Smooth muscle cell (in vitro differentiated cells): Measurements from ENCODE around the gene ANAPC2. TPM values are rescaled to one million over a fixed set of nuclear protein-coding genes. Genes with fewer than 3 reads are reported as not detected.

Experiments
- DNase-seq: peaks from one replicate; lab custom pipeline; 2025; ENCODE audit not compliant: unreplicated experiment; lab: John Stamatoyannopoulos, UW
- H2AFZ ChIP-seq: fragments of 200-600 bp; sonication (generic); 2 replicates; pipeline ENCODE4 v1.6.0; 2016; ENCODE audit warnings: antibody characterized with exemption, low read depth, mild to moderate bottlenecking
- H3F3A ChIP-seq: fragments of 200-600 bp; sonication (generic); 2 replicates; pipeline ENCODE4 v1.6.0; 2017; ENCODE audit warnings: antibody characterized with exemption, low read depth
- H3K27ac ChIP-seq: fragments of 200-600 bp; sonication (generic); 2 replicates; pipeline ENCODE4 v1.5.1; 2016; ENCODE audit warnings: low read depth, mild to moderate bottlenecking
- H3K27me3 ChIP-seq: fragments of 200-600 bp; sonication (generic); 2 replicates; pipeline ENCODE4 v1.6.1; 2016; ENCODE audit warnings: low read depth, mild to moderate bottlenecking
- H3K36me3 ChIP-seq: fragments of 200-600 bp; sonication (generic); 2 replicates; pipeline ENCODE4 v1.5.1; 2016; ENCODE audit warnings: low read depth
- H3K4me1 ChIP-seq: fragments of 200-600 bp; sonication (generic); 2 replicates; pipeline ENCODE4 v1.5.1; 2016; ENCODE audit warnings: low read depth
- H3K4me2 ChIP-seq: fragments of 200-600 bp; sonication (generic); 2 replicates; pipeline ENCODE4 v1.6.0; 2016; ENCODE audit warnings: mild to moderate bottlenecking
- H3K4me3 ChIP-seq: fragments of 200-600 bp; sonication (generic); 2 replicates; pipeline ENCODE4 v1.5.1; 2016; ENCODE audit warnings: mild to moderate bottlenecking
- H3K79me2 ChIP-seq: fragments of 200-600 bp; sonication (generic); 2 replicates; pipeline ENCODE4 v1.6.0; 2016; ENCODE audit warnings: low read depth, mild to moderate bottlenecking
- H3K9ac ChIP-seq: fragments of 200-600 bp; sonication (generic); 2 replicates; pipeline ENCODE4 v1.6.0; 2016; ENCODE audit warnings: low read depth
- H3K9me3 ChIP-seq: fragments of 200-600 bp; sonication (generic); replicated peaks from 2 replicates; pipeline ENCODE4 v1.5.1; 2016; ENCODE audit warnings: low read depth
- H4K20me1 ChIP-seq: fragments of 200-600 bp; sonication (generic); 2 replicates; pipeline ENCODE4 v1.6.0; 2016; ENCODE audit warnings: low read depth
- CTCF ChIP-seq: fragments of 200-600 bp; sonication (generic); IDR thresholded peaks from 2 replicates; pipeline ENCODE4 v1.5.1; 2017; ENCODE audit warnings: borderline replicate concordance, mild to moderate bottlenecking, antibody characterized with exemption; ENCODE audit not compliant: insufficient read depth, poor library complexity, severe bottlenecking
- WGBS: methylation state at CpG from one replicate; pipeline ENCODE4 v1.1.7; 2016; ENCODE audit warnings: low lambda C conversion rate; 5-methylcytosine and 5-hydroxymethylcytosine counted together
- polyA plus RNA-seq: library from polyadenylated mRNA; unstranded; fragments of >200 nt; fragmentation: Nextera tagmentation; extraction: Ambion mirVana; gene quantifications from 2 replicates; pipeline ENCODE4 v1.2.1, GENCODE V29; 2016
- total RNA-seq: library from RNA; depleted of rRNA; stranded (reverse); fragments of >200 nt; gene quantifications from 2 replicates; pipeline ENCODE4 v1.2.3, GENCODE V29; 2014

Gene ANAPC2
- total and polyA plus RNA-seq, 2 experiments from 2014 or later: 6.6 to 12.6 TPM

- H3K9ac ChIP-seq: peak within 1 kb of the TSS; percentile 65
- no peaks in the 10 kb centered on the region for H3F3A ChIP-seq
- H3K9me3 ChIP-seq: no peaks in the 10 kb centered on the region
- H2AFZ ChIP-seq: peak within 1 kb of the TSS; percentile 23
- no peaks in the 10 kb centered on the region for H3K36me3 ChIP-seq
- TF ChIP-seq CTCF: no peak
- peak within 1 kb of the TSS; percentile 13 for H3K27ac ChIP-seq
- peak; percentile 92 for DNase-seq
- peaks cover 58% of the 10 kb centered on the region for H3K79me2 ChIP-seq
- peak within 1 kb of the TSS; percentile 70 for H3K4me3 ChIP-seq
- peak within 1 kb of the TSS; percentile 94 for H3K4me2 ChIP-seq
- H3K27me3 ChIP-seq: no peaks in the 10 kb centered on the region
- peaks cover 43% of the 10 kb centered on the region for H4K20me1 ChIP-seq
- WGBS: 2% methylated on average over 86 of the region's 118 CpGs
- H3K4me1 ChIP-seq: peaks cover 30% of the 10 kb centered on the region
Measured at GRCh38 chr9:137200311-137201204, 12.2 kb upstream of the ANAPC2 start, which contains the start of gene TPRN. Gene TPRN (minus strand): TSS chr9:137200741. CDS start chr9:137200711, 30 bp downstream.

GRCh38 chr9:137199411-137200121 lies 11.2 kb upstream of the ANAPC2 start:
- Histone ChIP-seq H3K36me3 (no peaks in the 10 kb centered on the region), H3K4me1 (peaks cover 26% of the 10 kb centered on the region), H2AFZ (no peak overlapping the region), H3K4me3 (peak overlapping the region; percentile 59), H3K9ac (peak overlapping the region; percentile 17), H3K27me3 (no peaks in the 10 kb centered on the region), H3K4me2 (peak overlapping the region; percentile 86), H3F3A (no peaks in the 10 kb centered on the region), H4K20me1 (peaks cover 53% of the 10 kb centered on the region), H3K79me2 (peaks cover 56% of the 10 kb centered on the region), H3K27ac (no peak overlapping the region), H3K9me3 (no peaks in the 10 kb centered on the region)
- no peak for DNase-seq
- no peak for TF ChIP-seq CTCF
- WGBS: 14% methylated on average over 45 of the region's 51 CpGs

- Histone ChIP-seq H3K4me1 (peaks cover 22% of the 10 kb centered on the region), H3K9ac (peak overlapping the region; percentile 17), H2AFZ (no peak overlapping the region), H3K36me3 (no peaks in the 10 kb centered on the region), H3K27ac (no peak overlapping the region), H3K27me3 (no peaks in the 10 kb centered on the region), H3K9me3 (no peaks in the 10 kb centered on the region), H3K4me2 (peak overlapping the region; percentile 86), H4K20me1 (peaks cover 59% of the 10 kb centered on the region), H3K4me3 (peak overlapping the region; percentile 59), H3F3A (no peaks in the 10 kb centered on the region), H3K79me2 (peaks cover 56% of the 10 kb centered on the region)
- TF ChIP-seq CTCF: no peak
- DNase-seq: no peak
- 77% methylated on average over 11 of the region's 11 CpGs for WGBS
Measured at GRCh38 chr9:137198902-137199283, 10.5 kb upstream of the ANAPC2 start.
